IMR-90 (cell line): ENCODE data around the gene BRCA2. TPM values are rescaled to one million over a fixed set of nuclear protein-coding genes. Genes with fewer than 3 reads are reported as not detected.
A peak's percentile ranks its signal among the peaks of the same experiment; 100 is the strongest.

Source experiments
- ATAC-seq: fragments of 200-7000 bp; cut with Tn5 transposase; 2 replicates; pipeline ENCODE4 v1.9.1; 2020; ENCODE audit warnings: low read depth, mild to moderate bottlenecking, moderate library complexity
- Bru-seq: library from RNA; stranded (reverse); fragments of 400-500 nt; gene quantifications from one replicate; lab custom pipeline; 2021; lab: Mats Ljungman, UMichigan
- BruChase-seq, 2 experiments: library from RNA; stranded (reverse); fragments of 400-500 nt; gene quantifications; one replicate each; lab custom pipeline; 2021; lab: Mats Ljungman, UMichigan
- BruUV-seq: library from RNA; stranded (reverse); fragments of 400-500 nt; replicated peaks from 2 replicates; lab custom pipeline; 2021; lab: Mats Ljungman, UMichigan
- CTCF ChIA-PET: fragments of 300-600 bp; formaldehyde crosslinking; extraction: SDS; loops from one replicate; lab custom pipeline; 2021; ENCODE audit warnings: antibody characterized with exemption; lab: Yijun Ruan, JAX
- POLR2A ChIA-PET: fragments of 300-600 bp; sonication (Branson Sonifier 250); formaldehyde crosslinking; loops from one replicate; lab custom pipeline; 2022; ENCODE audit warnings: antibody characterized with exemption; ENCODE audit not compliant: unreplicated experiment; lab: Charles Lee
- DNase-seq: peaks from one replicate; pipeline ENCODE4 v3.0.0; 2013
- H2AFZ ChIP-seq: replicated peaks from 2 replicates; pipeline ENCODE3; 2013; ENCODE audit warnings: low read length, mild to moderate bottlenecking; ENCODE audit not compliant: poor library complexity
- H2AK5ac ChIP-seq: 2 replicates; pipeline ENCODE4 v1.6.1; 2013; ENCODE audit warnings: low read depth, low read length, inconsistent platforms
- H2AK9ac ChIP-seq: replicated peaks from 2 replicates; pipeline ENCODE3; 2013; ENCODE audit warnings: mild to moderate bottlenecking, low read depth, low read length, moderate library complexity; ENCODE audit not compliant: poor library complexity
- H2BK120ac ChIP-seq: 2 replicates; pipeline ENCODE4 v1.6.1; 2013; ENCODE audit warnings: low read depth, low read length, inconsistent platforms
- H2BK15ac ChIP-seq: 3 replicates; pipeline ENCODE4 v1.6.1; 2013; ENCODE audit warnings: low read depth, low read length, inconsistent platforms
- H2BK20ac ChIP-seq: 2 replicates; pipeline ENCODE4 v1.6.1; 2013; ENCODE audit warnings: low read depth, mild to moderate bottlenecking, inconsistent platforms, low read length, moderate library complexity
- H2BK5ac ChIP-seq: 2 replicates; pipeline ENCODE4 v1.6.1; 2013; ENCODE audit warnings: mild to moderate bottlenecking, low read depth, low read length, inconsistent platforms; ENCODE audit not compliant: poor library complexity, severe bottlenecking
- H3K14ac ChIP-seq: replicated peaks from 2 replicates; pipeline ENCODE4 v1.6.1; 2013; ENCODE audit warnings: low read depth, low read length, inconsistent platforms
- H3K18ac ChIP-seq: 2 replicates; pipeline ENCODE4 v1.6.1; 2013; ENCODE audit warnings: low read depth, low read length, control low read depth
- H3K23ac ChIP-seq: 2 replicates; pipeline ENCODE4 v1.6.1; 2013; ENCODE audit warnings: low read depth, low read length, inconsistent platforms
- H3K27ac ChIP-seq: 2 replicates; pipeline ENCODE4 v1.5.1; 2013; ENCODE audit warnings: mild to moderate bottlenecking, control low read depth, low read length; ENCODE audit not compliant: insufficient read depth
- H3K27me3 ChIP-seq: 2 replicates; pipeline ENCODE4 v1.6.1; 2013; ENCODE audit warnings: low read length; ENCODE audit not compliant: control insufficient read depth, insufficient read depth
- H3K36me3 ChIP-seq: 2 replicates; pipeline ENCODE4 v1.6.1; 2013; ENCODE audit warnings: low read length, mixed read lengths; ENCODE audit not compliant: control insufficient read depth, insufficient read depth
- H3K4ac ChIP-seq: 2 replicates; pipeline ENCODE4 v1.6.1; 2013; ENCODE audit warnings: low read depth, low read length, inconsistent platforms
- H3K4me1 ChIP-seq: 2 replicates; pipeline ENCODE4 v1.6.1; 2013; ENCODE audit warnings: low read length, mixed read lengths; ENCODE audit not compliant: control insufficient read depth, insufficient read depth
- H3K4me2 ChIP-seq: 2 replicates; pipeline ENCODE4 v1.6.1; 2013; ENCODE audit warnings: low read depth, mild to moderate bottlenecking, control low read depth, low read length, moderate library complexity
- H3K4me3 ChIP-seq: 2 replicates; pipeline ENCODE4 v1.5.1; 2013; ENCODE audit warnings: low read depth, mild to moderate bottlenecking, control low read depth, low read length, moderate library complexity; ENCODE audit not compliant: insufficient read depth
- H3K56ac ChIP-seq: 2 replicates; pipeline ENCODE4 v1.6.1; 2013; ENCODE audit warnings: low read length, inconsistent platforms; ENCODE audit not compliant: insufficient read depth; ENCODE audit errors: extremely low read depth
- H3K79me1 ChIP-seq, 2 experiments: 2 replicates each; pipeline ENCODE4 v1.6.1; 2013; ENCODE audit warnings: low read length in 2 of 2, inconsistent platforms in 1 of 2, low read depth in 1 of 2
- H3K9ac ChIP-seq: 2 replicates; pipeline ENCODE4 v1.6.1; 2013; ENCODE audit warnings: low read depth, low read length, control low read depth
- H3K9me1 ChIP-seq: 2 replicates; pipeline ENCODE4 v1.6.1; 2013; ENCODE audit warnings: low read length, inconsistent platforms; ENCODE audit not compliant: insufficient read depth
- H3K9me3 ChIP-seq: 2 replicates; pipeline ENCODE4 v1.6.1; 2013; ENCODE audit warnings: low read length; ENCODE audit not compliant: control insufficient read depth, insufficient read depth
- H4K20me1 ChIP-seq: 2 replicates; pipeline ENCODE4 v1.6.1; 2013; ENCODE audit warnings: low read length, inconsistent platforms; ENCODE audit not compliant: insufficient read depth
- H4K5ac ChIP-seq: 2 replicates; pipeline ENCODE4 v1.6.1; 2013; ENCODE audit warnings: mild to moderate bottlenecking, low read depth, low read length, control low read depth
- H4K8ac ChIP-seq, 2 experiments: 2 replicates each; pipeline ENCODE4 v1.6.1; 2013; ENCODE audit warnings: low read depth in 2 of 2, low read length in 2 of 2, control low read depth in 1 of 2, inconsistent platforms in 1 of 2
- H4K91ac ChIP-seq: 2 replicates; pipeline ENCODE4 v1.6.1; 2013; ENCODE audit warnings: low read depth, low read length, inconsistent platforms; ENCODE audit not compliant: insufficient read depth
- BHLHE40 ChIP-seq: fragments of 150-350 bp; IDR thresholded peaks from 2 replicates; pipeline ENCODE4 v1.6.1; 2016; ENCODE audit warnings: mild to moderate bottlenecking, low read depth, low read length
- CHD1 ChIP-seq: IDR thresholded peaks from 2 replicates; pipeline ENCODE4 v1.6.1; 2012; ENCODE audit warnings: low read depth, low read length, improper control_type of control experiment
- FOS ChIP-seq: fragments of 150-350 bp; IDR thresholded peaks from 2 replicates; pipeline ENCODE4 v1.6.1; 2016; ENCODE audit warnings: low read depth, low read length
- MAFK ChIP-seq: IDR thresholded peaks from 2 replicates; pipeline ENCODE4 v1.6.1; 2012; ENCODE audit warnings: low read depth, low read length, improper control_type of control experiment
- MAZ ChIP-seq: IDR thresholded peaks from 2 replicates; pipeline ENCODE4 v1.6.1; 2012; ENCODE audit warnings: low read depth, mild to moderate bottlenecking, low read length, improper control_type of control experiment, moderate library complexity, borderline replicate concordance
- RAD21 ChIP-seq: IDR thresholded peaks from 2 replicates; pipeline ENCODE4 v1.6.1; 2012; ENCODE audit warnings: low read length, improper control_type of control experiment
- WGBS, 2 experiments: methylation state at CpG; one replicate each; pipeline versions ENCODE4 v1.1.5 to v1.1.7; 2013; ENCODE audit warnings: missing lambda C conversion rate in 2 of 2; ENCODE audit not compliant: insufficient read length in 1 of 2; ENCODE audit errors: extremely low coverage in 2 of 2; 5-methylcytosine and 5-hydroxymethylcytosine counted together
- dilution Hi-C: fragments of 300-500 bp; cut with HindIII; formaldehyde crosslinking; loops from one replicate; pipeline ENCODE4 v1.14.3; 2018; ENCODE audit warnings: low sequenced_read_pairs; ENCODE audit not compliant: unreplicated experiment
- in situ Hi-C: fragments of 300-500 bp; cut with MboI; formaldehyde crosslinking; loops from 3 replicates; pipeline ENCODE4 v1.14.3; 2019; ENCODE audit warnings: low sequenced_read_pairs, inconsistent platforms, mixed read lengths
- intact Hi-C: fragments of 100-400 bp; cut with micrococcal nuclease; formaldehyde crosslinking; loops from 2 replicates; pipeline ENCODE4 v1.10.0; 2022
- long read RNA-seq: library from polyadenylated mRNA; unstranded; transcript quantifications from one replicate; pipeline ENCODE4 v2.0.0, GENCODE V29; 2021; ENCODE audit not compliant: unreplicated experiment
- polyA plus RNA-seq, 3 experiments: library from polyadenylated mRNA; depleted of rRNA; stranded (reverse); fragments of >200 nt; gene quantifications; 2 replicates each; pipeline ENCODE4 v1.2.3, GENCODE V29; 2012; ENCODE audit warnings: low replicate concordance in 1 of 3
- total RNA-seq: library from RNA; depleted of rRNA; stranded (reverse); fragments of >200 nt; gene quantifications from 2 replicates; pipeline ENCODE4 v1.2.3, GENCODE V29; 2012; rRNA removed
- TF ChIP-seq, protein P1 (sequence below): fragments of 150-350 bp; IDR thresholded peaks from 2 replicates; pipeline ENCODE4 v1.6.1; 2016; ENCODE audit warnings: low read depth, mild to moderate bottlenecking, low read length, moderate library complexity, borderline replicate concordance

The BRCA2 gene, protein sequence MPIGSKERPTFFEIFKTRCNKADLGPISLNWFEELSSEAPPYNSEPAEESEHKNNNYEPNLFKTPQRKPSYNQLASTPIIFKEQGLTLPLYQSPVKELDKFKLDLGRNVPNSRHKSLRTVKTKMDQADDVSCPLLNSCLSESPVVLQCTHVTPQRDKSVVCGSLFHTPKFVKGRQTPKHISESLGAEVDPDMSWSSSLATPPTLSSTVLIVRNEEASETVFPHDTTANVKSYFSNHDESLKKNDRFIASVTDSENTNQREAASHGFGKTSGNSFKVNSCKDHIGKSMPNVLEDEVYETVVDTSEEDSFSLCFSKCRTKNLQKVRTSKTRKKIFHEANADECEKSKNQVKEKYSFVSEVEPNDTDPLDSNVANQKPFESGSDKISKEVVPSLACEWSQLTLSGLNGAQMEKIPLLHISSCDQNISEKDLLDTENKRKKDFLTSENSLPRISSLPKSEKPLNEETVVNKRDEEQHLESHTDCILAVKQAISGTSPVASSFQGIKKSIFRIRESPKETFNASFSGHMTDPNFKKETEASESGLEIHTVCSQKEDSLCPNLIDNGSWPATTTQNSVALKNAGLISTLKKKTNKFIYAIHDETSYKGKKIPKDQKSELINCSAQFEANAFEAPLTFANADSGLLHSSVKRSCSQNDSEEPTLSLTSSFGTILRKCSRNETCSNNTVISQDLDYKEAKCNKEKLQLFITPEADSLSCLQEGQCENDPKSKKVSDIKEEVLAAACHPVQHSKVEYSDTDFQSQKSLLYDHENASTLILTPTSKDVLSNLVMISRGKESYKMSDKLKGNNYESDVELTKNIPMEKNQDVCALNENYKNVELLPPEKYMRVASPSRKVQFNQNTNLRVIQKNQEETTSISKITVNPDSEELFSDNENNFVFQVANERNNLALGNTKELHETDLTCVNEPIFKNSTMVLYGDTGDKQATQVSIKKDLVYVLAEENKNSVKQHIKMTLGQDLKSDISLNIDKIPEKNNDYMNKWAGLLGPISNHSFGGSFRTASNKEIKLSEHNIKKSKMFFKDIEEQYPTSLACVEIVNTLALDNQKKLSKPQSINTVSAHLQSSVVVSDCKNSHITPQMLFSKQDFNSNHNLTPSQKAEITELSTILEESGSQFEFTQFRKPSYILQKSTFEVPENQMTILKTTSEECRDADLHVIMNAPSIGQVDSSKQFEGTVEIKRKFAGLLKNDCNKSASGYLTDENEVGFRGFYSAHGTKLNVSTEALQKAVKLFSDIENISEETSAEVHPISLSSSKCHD (N-terminal part only)
- total RNA-seq (9.7 and 11.7 TPM in 2 replicates), polyA plus RNA-seq (2012; rRNA removed) (2.0 and 2.1 TPM in 2 replicates), Bru-seq, nascent RNA (percentile 48 among the genes with signal in this experiment), BruChase-seq, experiment 1, labeled RNA remaining after a 6-hour chase (percentile 40 among the genes with signal in this experiment), BruChase-seq, experiment 2, labeled RNA remaining after a 2-hour chase (percentile 46 among the genes with signal in this experiment)
- polyA plus RNA-seq (2012; cell fraction: cytosol; rRNA removed) = 0.13 and 0.77 TPM in 2 replicates
- polyA plus RNA-seq (2012; cell fraction: nucleus; rRNA removed; ENCODE audit: low replicate concordance) = 0.28 and 3.1 TPM in 2 replicates
- long read RNA-seq, partial matches to known transcripts = 2 of 2 reads
- long read RNA-seq, other reads (novel, unspliced or antisense) = 0 of 2 reads

DNA sequence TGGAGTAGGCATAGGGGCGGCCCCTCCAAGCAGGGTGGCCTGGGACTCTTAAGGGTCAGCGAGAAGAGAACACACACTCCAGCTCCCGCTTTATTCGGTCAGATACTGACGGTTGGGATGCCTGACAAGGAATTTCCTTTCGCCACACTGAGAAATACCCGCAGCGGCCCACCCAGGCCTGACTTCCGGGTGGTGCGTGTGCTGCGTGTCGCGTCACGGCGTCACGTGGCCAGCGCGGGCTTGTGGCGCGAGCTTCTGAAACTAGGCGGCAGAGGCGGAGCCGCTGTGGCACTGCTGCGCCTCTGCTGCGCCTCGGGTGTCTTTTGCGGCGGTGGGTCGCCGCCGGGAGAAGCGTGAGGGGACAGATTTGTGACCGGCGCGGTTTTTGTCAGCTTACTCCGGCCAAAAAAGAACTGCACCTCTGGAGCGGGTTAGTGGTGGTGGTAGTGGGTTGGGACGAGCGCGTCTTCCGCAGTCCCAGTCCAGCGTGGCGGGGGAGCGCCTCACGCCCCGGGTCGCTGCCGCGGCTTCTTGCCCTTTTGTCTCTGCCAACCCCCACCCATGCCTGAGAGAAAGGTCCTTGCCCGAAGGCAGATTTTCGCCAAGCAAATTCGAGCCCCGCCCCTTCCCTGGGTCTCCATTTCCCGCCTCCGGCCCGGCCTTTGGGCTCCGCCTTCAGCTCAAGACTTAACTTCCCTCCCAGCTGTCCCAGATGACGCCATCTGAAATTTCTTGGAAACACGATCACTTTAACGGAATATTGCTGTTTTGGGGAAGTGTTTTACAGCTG lies at the start of gene BRCA2, which contains the start of gene ZAR1L:
BRCA2 (plus strand) TSS at position 271 of the 790 bp plus-strand sequence. CDS start 953 bp downstream, outside the sequence.
ZAR1L (minus strand) TSS at position 126 of the 790 bp plus-strand sequence. CDS start 3,438 bp downstream, outside the sequence.
- ATAC-seq (peak; percentile 95), DNase-seq (peak; percentile 87)
- H3K18ac ChIP-seq = peak within 1 kb of the TSS; percentile 62
- H3K36me3 ChIP-seq = no peaks in the 10 kb centered on the region
- H3K23ac ChIP-seq = peak within 1 kb of the TSS; percentile 98
- H4K8ac ChIP-seq = peak within 1 kb of the TSS; percentile 100
- peak within 1 kb of the TSS; percentile 64 for H3K4me3 ChIP-seq
- POLR2A ChIA-PET = interaction anchor here (0.7 kb wide), 1 partner anchor 208 kb away, joined by 6 read pairs; no protein-coding TSS in a partner anchor
- H3K79me1 ChIP-seq = peaks cover 0 to 23% of the 10 kb centered on the region in 2 experiments; a peak in 2 of 4 replicates
- peak within 1 kb of the TSS; percentile 100 for H3K14ac ChIP-seq
- H4K91ac ChIP-seq = peak within 1 kb of the TSS; percentile 97
- intact Hi-C loops (loop anchor here (5.0 kb wide), 1 partner anchor 222 kb away; the partner anchor contains the start of gene N4BP2L2), in situ Hi-C loops (no loop called here), dilution Hi-C loops (no loop called here)
- peak within 1 kb of the TSS; percentile 93 for H2BK5ac ChIP-seq
- peak within 1 kb of the TSS; percentile 86 for H2BK120ac ChIP-seq
- no TSS peak for BruUV-seq
- H3K9me3 ChIP-seq = no peaks in the 10 kb centered on the region
- peak within 1 kb of the TSS; percentile 99 for H2AFZ ChIP-seq
- H4K20me1 ChIP-seq = no peaks in the 10 kb centered on the region
- H3K9ac ChIP-seq = peak within 1 kb of the TSS; percentile 87
- 0% methylated on average over 9 of the region's 60 CpGs; no CpG with 5 or more reads in 1 of the 2 experiments for WGBS, 2 experiments
- peak within 1 kb of the TSS; percentile 89 for H3K27ac ChIP-seq
- H3K4me2 ChIP-seq = peak within 1 kb of the TSS; percentile 94
- peaks cover 3% of the 10 kb centered on the region for H3K4me1 ChIP-seq
- H3K56ac ChIP-seq = peak within 1 kb of the TSS; percentile 88
- H3K9me1 ChIP-seq = no peaks in the 10 kb centered on the region
- CTCF ChIA-PET = interaction anchor here (0.6 to 1.0 kb wide), 2 partner anchors 147 to 406 kb away, joined by 3 to 6 read pairs; no protein-coding TSS in a partner anchor
- peak within 1 kb of the TSS; percentile 82 for H2BK20ac ChIP-seq
- peak within 1 kb of the TSS; percentile 99 for H2AK9ac ChIP-seq
- H2AK5ac ChIP-seq = peak within 1 kb of the TSS; percentile 95
- H3K4ac ChIP-seq = peak within 1 kb of the TSS; percentile 98
- H4K5ac ChIP-seq = peak within 1 kb of the TSS; percentile 96
- H3K27me3 ChIP-seq = no peaks in the 10 kb centered on the region
- H2BK15ac ChIP-seq = peak within 1 kb of the TSS; percentile 96; the same call in 2 of the 3 replicates
- TF ChIP-seq MAFK (no peak), RAD21 (no peak), MAZ (peak; percentile 28; the same call in 1 of the 2 replicates), CHD1 (no peak), BHLHE40 (peak; percentile 72; the same call in 1 of the 2 replicates), FOS (peak; percentile 18; the same call in 1 of the 2 replicates)
- TF ChIP-seq, protein P1, sequence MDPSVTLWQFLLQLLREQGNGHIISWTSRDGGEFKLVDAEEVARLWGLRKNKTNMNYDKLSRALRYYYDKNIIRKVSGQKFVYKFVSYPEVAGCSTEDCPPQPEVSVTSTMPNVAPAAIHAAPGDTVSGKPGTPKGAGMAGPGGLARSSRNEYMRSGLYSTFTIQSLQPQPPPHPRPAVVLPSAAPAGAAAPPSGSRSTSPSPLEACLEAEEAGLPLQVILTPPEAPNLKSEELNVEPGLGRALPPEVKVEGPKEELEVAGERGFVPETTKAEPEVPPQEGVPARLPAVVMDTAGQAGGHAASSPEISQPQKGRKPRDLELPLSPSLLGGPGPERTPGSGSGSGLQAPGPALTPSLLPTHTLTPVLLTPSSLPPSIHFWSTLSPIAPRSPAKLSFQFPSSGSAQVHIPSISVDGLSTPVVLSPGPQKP = no peak
